Measurements from ENCODE around the gene ELK1. TPM values are rescaled to one million over a fixed set of nuclear protein-coding genes. Genes with fewer than 3 reads are reported as not detected.

The ELK1 gene
- total and polyA plus RNA-seq, 10 of the 15 experiments (the other 5 are each of a cell fraction or from before 2014, with no cell fraction given), result 4.1 to 55.5 (median 32.9) TPM

DNA sequence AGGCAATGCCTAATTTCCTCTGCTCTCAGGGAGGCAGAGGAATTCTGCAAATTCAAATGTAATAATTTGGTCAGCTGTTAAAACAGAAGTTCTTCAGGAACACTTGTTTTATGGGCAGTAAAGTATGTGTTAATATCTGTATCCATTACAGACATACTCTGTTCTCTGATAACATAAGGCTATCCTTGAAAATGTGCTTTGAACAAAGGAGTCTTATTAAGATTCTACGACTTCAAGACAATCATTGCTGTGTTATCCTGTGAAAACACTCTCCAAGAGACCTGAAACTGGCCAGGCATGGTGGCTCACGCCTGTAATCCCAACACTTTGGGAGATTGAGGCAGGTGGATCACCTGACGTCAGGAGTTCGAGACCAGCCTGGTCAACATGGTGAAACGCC lies 18.7 kb downstream of the ELK1 start:
- peaks cover 0 to under 1% of the 10 kb centered on the region in 2 experiments; a peak in 2 of 4 replicates for H3K36me3 ChIP-seq (ENCODE audit: control insufficient read depth in 2 of 2, insufficient read depth in 2 of 2, low read length in 1 of 2)
- H3K4me1 ChIP-seq (ENCODE audit: control insufficient read depth, insufficient read depth, low read length), result peaks cover 33% of the 10 kb centered on the region
- H2AFZ ChIP-seq (ENCODE audit: control insufficient read depth, low read depth, low read length), result no peak overlapping the region
- 81% methylated on average over 5 of the region's 5 CpGs for WGBS (ENCODE audit: insufficient coverage, insufficient replicate concordance, low lambda C conversion rate, missing lambda C conversion rate)
- no peaks in the 10 kb centered on the region for H4K20me1 ChIP-seq (ENCODE audit: control insufficient read depth, insufficient read depth)
- no peaks in the 10 kb centered on the region for H3K27me3 ChIP-seq (replicated peaks in 1 of 2; ENCODE audit: control insufficient read depth in 2 of 2, insufficient read depth in 2 of 2, low read length in 1 of 2)
- RAD21 ChIA-PET (ENCODE audit: unreplicated experiment), result interaction anchor here (1.2 kb wide), 1 partner anchor 13 kb away, joined by 3 read pairs; no protein-coding TSS in a partner anchor
- H3K27ac ChIP-seq (ENCODE audit: control insufficient read depth, insufficient read depth), result no peak overlapping the region
- in situ Hi-C loops (cut with MboI), result no loop called here
- no peak overlapping the region for H3K4me3 ChIP-seq
- no peak for ATAC-seq
- POLR2A ChIA-PET, result interaction anchor here (1.2 to 1.8 kb wide), 3 partner anchors 13 to 67 kb away, joined by 3 to 6 read pairs (median 5); partner anchors contain the start of gene ELK1
- H3K9me3 ChIP-seq (replicated peaks; ENCODE audit: control insufficient read depth, insufficient read depth, low read length), result no peaks in the 10 kb centered on the region
- CTCF ChIA-PET, result interaction anchor here (1.0 to 1.7 kb wide), 2 partner anchors 13 to 16 kb away, joined by 4 read pairs; no protein-coding TSS in a partner anchor
- H3K4me2 ChIP-seq (ENCODE audit: control insufficient read depth, insufficient read depth), result no peak overlapping the region
- H3K79me2 ChIP-seq (ENCODE audit: control insufficient read depth, insufficient read depth, low read length), result no peaks in the 10 kb centered on the region
- SMC1A ChIA-PET (ENCODE audit: uncharacterized antibody, unreplicated experiment), result interaction anchor here (1.0 kb wide), 1 partner anchor 13 kb away, joined by 4 read pairs; no protein-coding TSS in a partner anchor
- intact Hi-C loops (cut with micrococcal nuclease; ENCODE audit: unreplicated experiment), result loop anchor here (10.0 kb wide), 1 partner anchor 147 kb away; the partner anchor contains the start of gene ZNF41
- TF ChIP-seq RBBP5 (conservative IDR thresholded peaks at IDR 0.05) (no peak), POLR2AphosphoS5 (IDR thresholded peaks at IDR 0.05; ENCODE audit: low read length) (no peak), TCF3 (IDR thresholded peaks at IDR 0.05; ENCODE audit: borderline replicate concordance, insufficient read depth, low read depth, low read length) (no peak), KLF5 (IDR thresholded peaks at IDR 0.05; ENCODE audit: partially characterized antibody) (no peak), NFYA (IDR thresholded peaks at IDR 0.05; ENCODE audit: borderline replicate concordance, low read depth, low read length) (no peak), POLR2AphosphoS2 (IDR thresholded peaks at IDR 0.05; ENCODE audit: low read depth, low read length) (no peak)
- TF ChIP-seq, protein P1, sequence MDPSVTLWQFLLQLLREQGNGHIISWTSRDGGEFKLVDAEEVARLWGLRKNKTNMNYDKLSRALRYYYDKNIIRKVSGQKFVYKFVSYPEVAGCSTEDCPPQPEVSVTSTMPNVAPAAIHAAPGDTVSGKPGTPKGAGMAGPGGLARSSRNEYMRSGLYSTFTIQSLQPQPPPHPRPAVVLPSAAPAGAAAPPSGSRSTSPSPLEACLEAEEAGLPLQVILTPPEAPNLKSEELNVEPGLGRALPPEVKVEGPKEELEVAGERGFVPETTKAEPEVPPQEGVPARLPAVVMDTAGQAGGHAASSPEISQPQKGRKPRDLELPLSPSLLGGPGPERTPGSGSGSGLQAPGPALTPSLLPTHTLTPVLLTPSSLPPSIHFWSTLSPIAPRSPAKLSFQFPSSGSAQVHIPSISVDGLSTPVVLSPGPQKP (IDR thresholded peaks at IDR 0.05; ENCODE audit: low read depth, low read length), result no peak
- BruUV-seq (replicated peaks), result no TSS peak
- H3K9ac ChIP-seq (ENCODE audit: control insufficient read depth, insufficient read depth, low read length), result no peak overlapping the region
- no peak for DNase-seq (ENCODE audit: low read depth, low spot score)
- FAIRE-seq, result no peak
